GM18507 (cell line): ENCODE results near the gene SOCS1.
A peak's percentile ranks its signal among the peaks of the same experiment; 100 is the strongest.

Source experiments
- DNase-seq: peaks from one replicate; pipeline ENCODE4 v3.0.0; 2011; ENCODE audit warnings: low read depth; ENCODE audit not compliant: insufficient read length; ENCODE audit errors: extremely low spot score
- FAIRE-seq: peaks from 2 replicates; lab custom pipeline; 2011; peaks lifted over from hg19 to GRCh38; lab: Jason Lieb, UNC

The SOCS1 gene

GRCh38 chr16:11211977-11212797 lies 43.8 kb downstream of the SOCS1 start:
- no peak for FAIRE-seq

GRCh38 chr16:11211061-11211976 lies 44.7 kb downstream of the SOCS1 start:
- FAIRE-seq = no peak
- no peak for DNase-seq

More at GRCh38 chr16:11211977-11212797, 43.8 kb downstream of the SOCS1 start:
- DNase-seq = no peak

GRCh38 chr16:11210260-11210659 lies 45.7 kb downstream of the SOCS1 start:
- DNase-seq (no peak), FAIRE-seq (no peak)

GRCh38 chr16:11208916-11209665 lies 46.9 kb downstream of the SOCS1 start:
- DNase-seq = no peak
- FAIRE-seq = no peak

- FAIRE-seq (no peak), DNase-seq (no peak)
Observed at GRCh38 chr16:11207646-11208045, 48.4 kb downstream of the SOCS1 start.

GRCh38 chr16:11205754-11206581 lies 50.0 kb downstream of the SOCS1 start:
- peak; percentile 21 for FAIRE-seq
- no peak for DNase-seq

GRCh38 chr16:11205065-11205699 lies 50.8 kb downstream of the SOCS1 start:
- DNase-seq (no peak), FAIRE-seq (no peak)

GRCh38 chr16:11204513-11205047 lies 51.4 kb downstream of the SOCS1 start:
- DNase-seq (no peak), FAIRE-seq (no peak)
